ENCODE results near the gene ZBTB42.

ZBTB42 gene

GRCh38 chr14:104824353-104824997 lies 23.6 kb downstream of the ZBTB42 start:
- H3K27ac ChIP-seq (ENCODE audit: extremely low read depth, low read depth, low read length), result no peak overlapping the region
- peaks cover 6% of the 10 kb centered on the region for H3K4me1 ChIP-seq (ENCODE audit: control insufficient read depth, insufficient read depth, low read length)
- no peaks in the 10 kb centered on the region for H3K9me3 ChIP-seq (ENCODE audit: control insufficient read depth, insufficient read depth, low read depth, low read length)
- CTCF ChIA-PET, result interaction anchor here (0.6 to 3.5 kb wide), 2 partner anchors 55 to 58 kb away, joined by 3 to 57 read pairs; no protein-coding TSS in a partner anchor
- POLR2A ChIA-PET, result no interaction called here
- H3K36me3 ChIP-seq (ENCODE audit: control insufficient read depth in 2 of 2, insufficient read depth in 1 of 2, low read length in 2 of 2), result no peaks in the 10 kb centered on the region
- H3K4me3 ChIP-seq (ENCODE audit: low read depth, low read length), result no peak overlapping the region
- TF ChIP-seq ZNF530 (tag by site-specific recombination; IDR thresholded peaks at IDR 0.05; ENCODE audit: low read depth) (no peak), HIC1 (tag by site-specific recombination; IDR thresholded peaks at IDR 0.05) (0 out of 2 replicates have a peak, but pooled peaks have one; percentile 9), RBAK (tag by site-specific recombination; IDR thresholded peaks at IDR 0.05) (no peak), WT1 (tag by site-specific recombination; IDR thresholded peaks at IDR 0.05) (no peak), ZNF266 (tag by site-specific recombination; IDR thresholded peaks at IDR 0.05; ENCODE audit: low read depth) (no peak), ZNF138 (tag by site-specific recombination; IDR thresholded peaks at IDR 0.05; ENCODE audit: borderline replicate concordance) (no peak), ZSCAN5A (tag by site-specific recombination; IDR thresholded peaks at IDR 0.05) (0 out of 2 replicates have a peak, but pooled peaks have one; percentile 6), REST (tag by site-specific recombination; IDR thresholded peaks at IDR 0.05) (0 out of 2 replicates have a peak, but pooled peaks have one; percentile 17), ZNF645 (tag by site-specific recombination; IDR thresholded peaks at IDR 0.05) (0 out of 2 replicates have a peak, but pooled peaks have one; percentile 68), ZNF18 (tag by site-specific recombination; IDR thresholded peaks at IDR 0.05) (no peak), ZNF280C (tag by site-specific recombination; IDR thresholded peaks at IDR 0.05) (0 out of 2 replicates have a peak, but pooled peaks have one; percentile 75), ZNF366 (tag by site-specific recombination; conservative IDR thresholded peaks at IDR 0.05) (peak; percentile 99), ZNF311 (tag by site-specific recombination; IDR thresholded peaks at IDR 0.05; ENCODE audit: borderline replicate concordance) (peak; percentile 56; the same call in 1 of the 2 replicates), ZBTB21 (tag by site-specific recombination; IDR thresholded peaks at IDR 0.05) (no peak), ZNF518A (tag by site-specific recombination; conservative IDR thresholded peaks at IDR 0.05; ENCODE audit: low read depth) (no peak), ZFHX2 (tag by site-specific recombination; conservative IDR thresholded peaks at IDR 0.05) (peak; percentile 24; the same call in 1 of the 2 replicates), GFI1B (tag by site-specific recombination; IDR thresholded peaks at IDR 0.05) (no peak), ZNF580 (tag by site-specific recombination; IDR thresholded peaks at IDR 0.05) (peak; percentile 85)

Data from HEK293 (cell line).